WTC11 (cell line): Measurements from ENCODE around the gene PPP1R14D. TPM values are rescaled to one million over a fixed set of nuclear protein-coding genes. Genes with fewer than 3 reads are reported as not detected.

Experiments used
- ATAC-seq: fragments of 200-7000 bp; cut with Tn5 transposase; 2 replicates; pipeline ENCODE4 v1.10.0; 2021; ENCODE audit warnings: mild to moderate bottlenecking, moderate library complexity
- CTCF ChIA-PET: fragments of 300-600 bp; sonication (Branson Sonifier 250); formaldehyde crosslinking; loops from one replicate; lab custom pipeline; 2021; ENCODE audit warnings: antibody characterized with exemption; lab: Charles Lee
- POLR2A ChIA-PET: fragments of 350-600 bp; sonication (Branson Sonifier 250); formaldehyde crosslinking; loops from one replicate; lab custom pipeline; 2021; ENCODE audit warnings: antibody characterized with exemption; lab: Charles Lee
- DNase-seq: peaks from one replicate; pipeline ENCODE4 v3.0.0; 2021; ENCODE audit warnings: low spot score
- H3K27ac Mint-ChIP-seq: 2 replicates; pipeline ENCODE4 v1.8.0; 2021; ENCODE audit warnings: mixed read lengths
- H3K27me3 Mint-ChIP-seq: 2 replicates; pipeline ENCODE4 v1.8.0; 2021; ENCODE audit warnings: low read depth, mild to moderate bottlenecking, moderate library complexity, mixed read lengths
- H3K36me3 Mint-ChIP-seq: 2 replicates; pipeline ENCODE4 v1.8.0; 2021; ENCODE audit warnings: mixed read lengths
- H3K4me1 Mint-ChIP-seq: 2 replicates; pipeline ENCODE4 v1.8.0; 2022; ENCODE audit warnings: mixed read lengths
- H3K4me3 Mint-ChIP-seq: 2 replicates; pipeline ENCODE4 v1.8.0; 2021; ENCODE audit warnings: mild to moderate bottlenecking, moderate library complexity, mixed read lengths
- H3K9me3 Mint-ChIP-seq: 2 replicates; pipeline ENCODE4 v1.8.0; 2021; ENCODE audit warnings: mixed read lengths
- ATF3 ChIP-seq: sonication (generic); formaldehyde crosslinking; conservative IDR thresholded peaks from 2 replicates; pipeline ENCODE4 v1.8.1; 2022; ENCODE audit warnings: mild to moderate bottlenecking, missing genetic modification reagents
- ATF6 ChIP-seq: sonication (generic); formaldehyde crosslinking; IDR thresholded peaks from 2 replicates; pipeline ENCODE4 v1.8.1; 2023; ENCODE audit warnings: mild to moderate bottlenecking, missing genetic modification reagents
- CBFB ChIP-seq: sonication (generic); formaldehyde crosslinking; IDR thresholded peaks from 2 replicates; pipeline ENCODE4 v1.8.1; 2022; ENCODE audit warnings: mild to moderate bottlenecking, low read depth, missing genetic modification reagents
- CREB1 ChIP-seq: sonication (generic); formaldehyde crosslinking; IDR thresholded peaks from 2 replicates; pipeline ENCODE4 v1.8.0; 2023; ENCODE audit warnings: mild to moderate bottlenecking, missing genetic modification reagents
- ELF4 ChIP-seq: sonication (generic); formaldehyde crosslinking; IDR thresholded peaks from 2 replicates; pipeline ENCODE4 v1.8.1; 2022; ENCODE audit warnings: low read depth, mild to moderate bottlenecking, moderate library complexity, missing genetic modification reagents
- ERG ChIP-seq: fragments of 250-450 bp; sonication (Bioruptor Pico); IDR thresholded peaks from 2 replicates; pipeline ENCODE4 v1.8.0; 2021; ENCODE audit warnings: mild to moderate bottlenecking
- ETV6 ChIP-seq: sonication (generic); formaldehyde crosslinking; IDR thresholded peaks from 2 replicates; pipeline ENCODE4 v1.8.1; 2022; ENCODE audit warnings: mild to moderate bottlenecking, missing genetic modification reagents
- FOXK1 ChIP-seq: sonication (generic); formaldehyde crosslinking; IDR thresholded peaks from 2 replicates; pipeline ENCODE4 v1.8.0; 2022; ENCODE audit warnings: mild to moderate bottlenecking, moderate library complexity, missing genetic modification reagents
- IRF2 ChIP-seq: sonication (generic); formaldehyde crosslinking; IDR thresholded peaks from 2 replicates; pipeline ENCODE4 v1.8.0; 2022; ENCODE audit warnings: low read depth, missing genetic modification reagents, borderline replicate concordance
- KAT7 ChIP-seq: sonication (generic); formaldehyde crosslinking; IDR thresholded peaks from 2 replicates; pipeline ENCODE4 v1.8.1; 2023; ENCODE audit warnings: missing genetic modification reagents, mild to moderate bottlenecking, borderline replicate concordance
- MLX ChIP-seq: sonication (generic); formaldehyde crosslinking; IDR thresholded peaks from 2 replicates; pipeline ENCODE4 v1.8.1; 2023; ENCODE audit warnings: mild to moderate bottlenecking, missing genetic modification reagents, moderate library complexity
- NFE2L1 ChIP-seq: sonication (generic); formaldehyde crosslinking; IDR thresholded peaks from 2 replicates; pipeline ENCODE4 v1.8.1; 2023; ENCODE audit warnings: missing genetic modification reagents
- PRRX2 ChIP-seq: fragments of 250-450 bp; sonication (Bioruptor Pico); IDR thresholded peaks from 2 replicates; pipeline ENCODE4 v1.8.0; 2021; ENCODE audit warnings: mild to moderate bottlenecking
- SMAD4 ChIP-seq: sonication (generic); formaldehyde crosslinking; IDR thresholded peaks from 2 replicates; pipeline ENCODE4 v1.8.0; 2022; ENCODE audit warnings: mild to moderate bottlenecking, missing genetic modification reagents
- SP1 ChIP-seq: sonication (generic); formaldehyde crosslinking; conservative IDR thresholded peaks from 2 replicates; pipeline ENCODE4 v1.8.1; 2022; ENCODE audit warnings: missing genetic modification reagents
- TCF7 ChIP-seq: sonication (generic); formaldehyde crosslinking; IDR thresholded peaks from 2 replicates; pipeline ENCODE4 v1.8.0; 2022; ENCODE audit warnings: mild to moderate bottlenecking, low read depth, missing genetic modification reagents, moderate library complexity
- ZMAT4 ChIP-seq: fragments of 250-450 bp; sonication (Bioruptor Pico); IDR thresholded peaks from 2 replicates; pipeline ENCODE4 v1.9.0; 2021; ENCODE audit warnings: mild to moderate bottlenecking
- ZNF423 ChIP-seq: fragments of 250-450 bp; sonication (Bioruptor Pico); IDR thresholded peaks from 2 replicates; pipeline ENCODE4 v2.1.2; 2022; ENCODE audit warnings: mild to moderate bottlenecking, moderate library complexity
- total RNA-seq: library from RNA; stranded (reverse); gene quantifications from 3 replicates; pipeline ENCODE4 v1.2.3, GENCODE V29; 2021
- TF ChIP-seq, protein P1 (sequence below): sonication (generic); formaldehyde crosslinking; IDR thresholded peaks from 2 replicates; pipeline ENCODE4 v1.8.1; 2023; ENCODE audit warnings: mild to moderate bottlenecking, missing genetic modification reagents
- TF ChIP-seq, protein P2 (sequence below): fragments of 250-450 bp; sonication (Bioruptor Pico); IDR thresholded peaks from 2 replicates; pipeline ENCODE4 v2.1.2; 2022; ENCODE audit warnings: mild to moderate bottlenecking, moderate library complexity

PPP1R14D gene
- total RNA-seq, 1 experiment from 2014 or later, result not detected

GRCh38 chr15:40829115-40829514 lies 607 bp upstream of the PPP1R14D start (continued):
- TF ChIP-seq CREB1 (CRISPR knock-in tag) (no peak), ATF6 (CRISPR knock-in tag) (no peak), IRF2 (CRISPR knock-in tag) (no peak)
- TF ChIP-seq, all 79 proteins: peak for 0

- Mint-ChIP-seq H3K9me3 (no peaks in the 10 kb centered on the region), H3K4me1 (peaks cover 9% of the 10 kb centered on the region), H3K36me3 (no peaks in the 10 kb centered on the region), H3K4me3 (no peak overlapping the region), H3K27me3 (no peaks in the 10 kb centered on the region)
- POLR2A ChIA-PET, result no interaction called here
- ATAC-seq, result no peak
- no peak for DNase-seq
- TF ChIP-seq ERG (no peak), ATF3 (CRISPR knock-in tag) (no peak), KAT7 (CRISPR knock-in tag) (no peak), PRRX2 (no peak)
- TF ChIP-seq, all 79 proteins: peak for 0
- CTCF ChIA-PET, result no interaction called here
- no peak overlapping the region for H3K27ac Mint-ChIP-seq
Measured at GRCh38 chr15:40826423-40827075, 2.0 kb downstream of the PPP1R14D start.

- no peak for ATAC-seq
- H3K4me3 Mint-ChIP-seq, result no peak overlapping the region
- H3K4me1 Mint-ChIP-seq, result peaks cover 6% of the 10 kb centered on the region
- H3K9me3 Mint-ChIP-seq, result no peaks in the 10 kb centered on the region
- no peaks in the 10 kb centered on the region for H3K27me3 Mint-ChIP-seq
- POLR2A ChIA-PET, result interaction anchor here (0.7 kb wide), 1 partner anchor 157 kb away, joined by 3 read pairs; no protein-coding TSS in a partner anchor
- no peak for DNase-seq
- H3K27ac Mint-ChIP-seq, result no peak overlapping the region
- H3K36me3 Mint-ChIP-seq, result no peaks in the 10 kb centered on the region
- TF ChIP-seq FOXK1 (CRISPR knock-in tag), result no peak
- TF ChIP-seq, protein P1, sequence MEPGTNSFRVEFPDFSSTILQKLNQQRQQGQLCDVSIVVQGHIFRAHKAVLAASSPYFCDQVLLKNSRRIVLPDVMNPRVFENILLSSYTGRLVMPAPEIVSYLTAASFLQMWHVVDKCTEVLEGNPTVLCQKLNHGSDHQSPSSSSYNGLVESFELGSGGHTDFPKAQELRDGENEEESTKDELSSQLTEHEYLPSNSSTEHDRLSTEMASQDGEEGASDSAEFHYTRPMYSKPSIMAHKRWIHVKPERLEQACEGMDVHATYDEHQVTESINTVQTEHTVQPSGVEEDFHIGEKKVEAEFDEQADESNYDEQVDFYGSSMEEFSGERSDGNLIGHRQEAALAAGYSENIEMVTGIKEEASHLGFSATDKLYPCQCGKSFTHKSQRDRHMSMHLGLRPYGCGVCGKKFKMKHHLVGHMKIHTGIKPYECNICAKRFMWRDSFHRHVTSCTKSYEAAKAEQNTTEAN, result no peak
- TF ChIP-seq TCF7, result no peak
- no peak for TF ChIP-seq MLX
- TF ChIP-seq, protein P2, sequence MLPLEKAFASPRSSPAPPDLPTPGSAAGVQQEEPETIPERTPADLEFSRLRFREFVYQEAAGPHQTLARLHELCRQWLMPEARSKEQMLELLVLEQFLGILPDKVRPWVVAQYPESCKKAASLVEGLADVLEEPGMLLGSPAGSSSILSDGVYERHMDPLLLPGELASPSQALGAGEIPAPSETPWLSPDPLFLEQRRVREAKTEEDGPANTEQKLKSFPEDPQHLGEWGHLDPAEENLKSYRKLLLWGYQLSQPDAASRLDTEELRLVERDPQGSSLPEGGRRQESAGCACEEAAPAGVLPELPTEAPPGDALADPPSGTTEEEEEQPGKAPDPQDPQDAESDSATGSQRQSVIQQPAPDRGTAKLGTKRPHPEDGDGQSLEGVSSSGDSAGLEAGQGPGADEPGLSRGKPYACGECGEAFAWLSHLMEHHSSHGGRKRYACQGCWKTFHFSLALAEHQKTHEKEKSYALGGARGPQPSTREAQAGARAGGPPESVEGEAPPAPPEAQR, result no peak
- TF ChIP-seq ETV6 (CRISPR knock-in tag), result no peak
- no peak for TF ChIP-seq ZMAT4 (CRISPR knock-in tag)
- no peak for TF ChIP-seq ZNF423
- no peak for TF ChIP-seq SMAD4 (CRISPR knock-in tag)
- TF ChIP-seq ELF4 (CRISPR knock-in tag), result no peak
- TF ChIP-seq PRRX2, result no peak
- TF ChIP-seq CBFB (CRISPR knock-in tag), result no peak
- TF ChIP-seq SP1, result no peak
- no peak for TF ChIP-seq NFE2L1 (CRISPR knock-in tag)
- CTCF ChIA-PET, result interaction anchor here (2.7 kb wide), 1 partner anchor 32 kb away, joined by 8 read pairs; no protein-coding TSS in a partner anchor
Measured at GRCh38 chr15:40825661-40826422, 2.7 kb downstream of the PPP1R14D start.
